Tibial artery (tissue), 4 donors: ENCODE measurements around the gene TPH2.

Source experiments
- DNase-seq, 2 donors: peaks; one replicate each; pipeline ENCODE4 v3.0.0-alpha.2; 2019
- H3K27ac ChIP-seq, 2 donors: fragments of 200-600 bp; sonication (generic) in 1 of 2; 1 replicate in 1 of 2; 2 replicates in 1 of 2; pipeline ENCODE4 v1.5.1; 2018 to 2019; ENCODE audit warnings: mild to moderate bottlenecking in 1 of 2
- H3K27me3 ChIP-seq, 2 donors: fragments of 200-600 bp; sonication (generic) in 1 of 2; one replicate each; pipeline versions ENCODE4 v1.5.1 to v1.6.0; 2016 to 2019
- H3K36me3 ChIP-seq, 3 donors: fragments of 200-600 bp; sonication (generic) in 2 of 3; one replicate each; pipeline ENCODE4 v1.5.1; 2016 to 2019; ENCODE audit warnings: mild to moderate bottlenecking in 2 of 3
- H3K4me1 ChIP-seq, 4 donors: fragments of 200-600 bp; sonication (generic) in 2 of 4; 1 replicate in 3 of 4; 2 replicates in 1 of 4; pipeline ENCODE4 v1.5.1; 2016 to 2019
- H3K4me3 ChIP-seq, 2 donors: fragments of 200-600 bp; sonication (generic) in 1 of 2; 1 replicate in 1 of 2; 2 replicates in 1 of 2; pipeline ENCODE4 v1.5.1; 2018 to 2019; ENCODE audit warnings: mild to moderate bottlenecking in 2 of 2
- H3K9me3 ChIP-seq, 3 donors: fragments of 200-600 bp; sonication (generic) in 1 of 3; one replicate each; pipeline ENCODE4 v1.5.1; 2016 to 2019
- CTCF ChIP-seq, 2 experiments: fragments of 200-600 bp in 1 of 2; fragments of 450-650 bp in 1 of 2; IDR thresholded peaks; one replicate each; pipeline ENCODE4 v1.5.1; 2017 to 2019; ENCODE audit warnings: antibody characterized with exemption in 2 of 2, mild to moderate bottlenecking in 1 of 2, moderate library complexity in 1 of 2
- intact Hi-C: fragments of 100-400 bp; cut with DNase I; formaldehyde crosslinking; loops from one replicate; pipeline ENCODE4 v1.15.0; 2023; ENCODE audit warnings: low total_unique reads

Gene TPH2

GRCh38 chr12:71938728-71939385 lies at the start of gene TPH2:
Gene TPH2, plus strand, starts transcription at chr12:71938845. Its CDS starts 142 bp downstream, at chr12:71938987.
- intact Hi-C loops, result no loop called here
- no peak for DNase-seq
- Histone ChIP-seq H3K4me1 (no peaks in the 10 kb centered on the region), H3K27me3 (peaks cover 0 to 15% of the 10 kb centered on the region in 2 donors), H3K9me3 (no peaks in the 10 kb centered on the region), H3K4me3 (no peak within 1 kb of the TSS), H3K27ac (no peak within 1 kb of the TSS), H3K36me3 (no peaks in the 10 kb centered on the region)
- TF ChIP-seq CTCF (IDR thresholded peaks at IDR 0.05), result no peak

GRCh38 chr12:71890475-71890874 lies 48.2 kb upstream of the TPH2 start:
- no peak overlapping the region for H3K4me3 ChIP-seq
- DNase-seq, result no peak
- TF ChIP-seq CTCF (IDR thresholded peaks at IDR 0.05), result no peak
- H3K27me3 ChIP-seq, result no peaks in the 10 kb centered on the region
- H3K36me3 ChIP-seq, result peaks cover 11 to 26% (median 12%) of the 10 kb centered on the region in 3 donors
- intact Hi-C loops, result no loop called here
- H3K4me1 ChIP-seq, result no peaks in the 10 kb centered on the region
- H3K9me3 ChIP-seq, result no peaks in the 10 kb centered on the region
- no peak overlapping the region for H3K27ac ChIP-seq

DNA sequence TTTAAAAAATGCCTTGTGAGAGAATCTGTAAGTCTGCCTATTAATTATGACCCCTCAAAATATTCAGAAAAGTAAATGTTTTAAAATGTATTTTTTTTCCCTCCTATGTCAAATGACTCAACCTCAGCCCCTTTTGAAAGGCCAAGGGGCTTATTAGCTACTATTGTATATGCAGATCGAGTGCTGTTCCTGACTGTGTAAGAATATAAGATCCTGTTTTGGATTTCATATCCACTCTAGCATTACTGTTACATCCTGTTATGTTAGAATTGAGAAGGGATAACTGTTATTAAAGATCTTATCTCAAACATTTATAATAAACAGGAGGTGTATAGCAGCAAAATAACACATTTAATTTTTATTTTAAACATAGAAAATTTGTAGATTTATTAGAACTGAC lies 46.6 kb upstream of the TPH2 start:
- Histone ChIP-seq H3K36me3 (peaks cover 23 to 27% (median 26%) of the 10 kb centered on the region in 3 donors), H3K27me3 (no peaks in the 10 kb centered on the region), H3K27ac (no peak overlapping the region), H3K9me3 (no peaks in the 10 kb centered on the region), H3K4me1 (no peaks in the 10 kb centered on the region), H3K4me3 (no peak overlapping the region)
- intact Hi-C loops, result no loop called here
- TF ChIP-seq CTCF (IDR thresholded peaks at IDR 0.05), result no peak
- no peak for DNase-seq

- Histone ChIP-seq H3K9me3 (no peaks in the 10 kb centered on the region), H3K27ac (no peak overlapping the region), H3K4me1 (no peaks in the 10 kb centered on the region), H3K36me3 (peaks cover 41 to 63% (median 56%) of the 10 kb centered on the region in 3 donors), H3K4me3 (no peak overlapping the region), H3K27me3 (no peaks in the 10 kb centered on the region)
- intact Hi-C loops, result no loop called here
- no peak for TF ChIP-seq CTCF (IDR thresholded peaks at IDR 0.05)
- DNase-seq, result no peak
These were observed 42.3 kb upstream of the TPH2 start for GRCh38 chr12:71896205-71896882.

GRCh38 chr12:71900091-71900490 lies 38.6 kb upstream of the TPH2 start:
- Histone ChIP-seq H3K36me3 (peaks cover 34 to 71% (median 62%) of the 10 kb centered on the region in 3 donors), H3K27me3 (no peaks in the 10 kb centered on the region), H3K27ac (no peak overlapping the region), H3K4me1 (no peaks in the 10 kb centered on the region), H3K9me3 (no peaks in the 10 kb centered on the region), H3K4me3 (no peak overlapping the region)
- intact Hi-C loops, result no loop called here
- DNase-seq, result no peak
- TF ChIP-seq CTCF (IDR thresholded peaks at IDR 0.05), result no peak
